GM12891 (cell line): ENCODE measurements around the gene TLR5.

Experiments used
- PAX5 ChIP-seq: IDR thresholded peaks from 2 replicates; pipeline ENCODE4 v1.6.1; 2011; ENCODE audit warnings: low read length, moderate library complexity, mild to moderate bottlenecking; ENCODE audit not compliant: insufficient read depth, severe bottlenecking
- POLR2A ChIP-seq: IDR thresholded peaks from 2 replicates; pipeline ENCODE4 v1.6.1; 2011; ENCODE audit warnings: low read depth, low read length, control low read depth
- POLR2AphosphoS5 ChIP-seq: IDR thresholded peaks from 2 replicates; pipeline ENCODE4 v1.6.1; 2011; ENCODE audit warnings: low read depth, low read length, control low read depth
- POU2F2 ChIP-seq: IDR thresholded peaks from 2 replicates; pipeline ENCODE4 v1.6.1; 2011; ENCODE audit warnings: low read depth, mild to moderate bottlenecking, control low read depth, low read length, moderate library complexity
- SPI1 ChIP-seq: IDR thresholded peaks from 2 replicates; pipeline ENCODE4 v1.6.1; 2011; ENCODE audit warnings: low read depth, low read length, control low read depth
- TAF1 ChIP-seq: IDR thresholded peaks from 2 replicates; pipeline ENCODE4 v1.6.1; 2011; ENCODE audit warnings: low read depth, low read length, control low read depth

- TF ChIP-seq POLR2AphosphoS5, result no peak
- TF ChIP-seq POLR2A, result no peak
- TF ChIP-seq TAF1, result no peak
- no peak for TF ChIP-seq SPI1
- no peak for TF ChIP-seq PAX5
- no peak for TF ChIP-seq POU2F2
Observed at GRCh38 chr1:223126741-223127140, 16.3 kb downstream of the TLR5 start.
